ENCODE results near the gene KIF4B.
"Not testable (repeated sequence)": the region's sequence is repeated elsewhere in the genome, so short reads cannot be mapped to it uniquely, and the experiment has no call there.

Gene KIF4B, protein sequence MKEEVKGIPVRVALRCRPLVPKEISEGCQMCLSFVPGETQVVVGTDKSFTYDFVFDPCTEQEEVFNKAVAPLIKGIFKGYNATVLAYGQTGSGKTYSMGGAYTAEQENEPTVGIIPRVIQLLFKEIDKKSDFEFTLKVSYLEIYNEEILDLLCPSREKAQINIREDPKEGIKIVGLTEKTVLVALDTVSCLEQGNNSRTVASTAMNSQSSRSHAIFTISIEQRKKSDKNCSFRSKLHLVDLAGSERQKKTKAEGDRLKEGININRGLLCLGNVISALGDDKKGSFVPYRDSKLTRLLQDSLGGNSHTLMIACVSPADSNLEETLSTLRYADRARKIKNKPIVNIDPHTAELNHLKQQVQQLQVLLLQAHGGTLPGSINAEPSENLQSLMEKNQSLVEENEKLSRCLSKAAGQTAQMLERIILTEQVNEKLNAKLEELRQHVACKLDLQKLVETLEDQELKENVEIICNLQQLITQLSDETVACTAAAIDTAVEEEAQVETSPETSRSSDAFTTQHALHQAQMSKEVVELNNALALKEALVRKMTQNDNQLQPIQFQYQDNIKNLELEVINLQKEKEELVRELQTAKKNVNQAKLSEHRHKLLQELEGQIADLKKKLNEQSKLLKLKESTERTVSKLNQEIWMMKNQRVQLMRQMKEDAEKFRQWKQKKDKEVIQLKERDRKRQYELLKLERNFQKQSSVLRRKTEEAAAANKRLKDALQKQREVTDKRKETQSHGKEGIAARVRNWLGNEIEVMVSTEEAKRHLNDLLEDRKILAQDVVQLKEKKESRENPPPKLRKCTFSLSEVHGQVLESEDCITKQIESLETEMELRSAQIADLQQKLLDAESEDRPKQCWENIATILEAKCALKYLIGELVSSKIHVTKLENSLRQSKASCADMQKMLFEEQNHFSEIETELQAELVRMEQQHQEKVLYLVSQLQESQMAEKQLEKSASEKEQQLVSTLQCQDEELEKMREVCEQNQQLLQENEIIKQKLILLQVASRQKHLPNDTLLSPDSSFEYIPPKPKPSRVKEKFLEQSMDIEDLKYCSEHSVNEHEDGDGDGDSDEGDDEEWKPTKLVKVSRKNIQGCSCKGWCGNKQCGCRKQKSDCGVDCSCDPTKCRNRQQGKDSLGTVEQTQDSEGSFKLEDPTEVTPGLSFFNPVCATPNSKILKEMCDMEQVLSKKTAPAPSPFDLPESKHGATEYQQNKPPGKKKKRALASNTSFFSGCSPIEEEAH

DNA sequence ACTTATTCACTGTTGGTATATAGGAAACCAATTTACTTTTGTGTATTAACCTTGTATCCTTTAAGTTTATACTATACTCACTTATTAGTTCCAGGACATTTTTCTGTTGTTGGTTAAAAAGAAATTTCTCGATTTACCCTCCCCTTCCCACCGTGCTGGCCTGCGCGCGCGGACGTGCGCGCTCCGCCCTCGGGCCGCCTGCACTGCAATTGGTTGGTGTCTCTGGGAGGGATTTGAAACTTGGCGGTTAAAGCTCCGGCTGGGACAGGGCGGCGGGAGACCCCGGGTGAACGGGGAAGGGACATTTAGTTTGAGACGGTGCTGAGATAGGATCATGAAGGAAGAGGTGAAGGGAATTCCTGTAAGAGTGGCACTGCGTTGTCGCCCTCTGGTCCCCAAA is at the start of gene KIF4B:
Gene KIF4B, plus strand, starts transcription at position 230 of the 400 bp plus-strand sequence. Its CDS starts 105 bp downstream, at position 335.
- DNase-seq: no peak

DNA sequence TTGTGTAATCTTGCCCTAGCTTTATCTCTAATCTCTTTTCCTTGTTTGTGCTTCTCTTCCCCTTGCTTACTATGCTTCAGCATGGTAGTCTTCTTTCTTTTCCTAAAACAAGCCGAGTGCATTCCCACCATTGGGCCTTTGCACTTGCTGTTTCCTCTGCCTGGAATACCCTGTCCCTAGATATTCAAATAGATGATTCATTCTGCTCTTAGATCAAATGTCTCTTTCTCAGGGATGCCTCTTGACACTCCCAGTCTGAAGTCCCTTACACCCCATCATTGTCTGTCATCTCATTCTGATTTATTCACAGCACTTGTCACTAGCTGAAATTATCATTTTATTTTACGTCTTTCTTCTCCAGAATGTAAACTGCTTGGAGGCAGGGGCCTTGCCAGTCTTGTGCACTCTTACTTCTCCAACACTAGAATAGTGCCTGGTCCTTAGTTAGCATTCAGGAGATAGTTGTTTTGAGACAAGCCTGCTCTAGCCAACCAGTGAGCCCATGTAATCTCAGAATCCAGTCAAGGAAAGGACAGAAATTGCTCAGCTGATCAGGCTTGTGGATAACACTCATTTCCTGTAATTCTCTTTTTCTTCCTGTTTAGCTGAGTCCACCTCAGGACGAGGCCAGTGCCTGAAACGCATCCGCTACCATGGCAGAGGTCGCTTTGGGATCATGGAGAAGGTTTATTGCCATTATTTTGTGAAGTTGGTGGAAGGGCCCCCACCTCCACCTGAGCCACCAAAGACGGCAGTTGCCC is 47.3 kb upstream of the KIF4B start:
- no peak for DNase-seq

DNA sequence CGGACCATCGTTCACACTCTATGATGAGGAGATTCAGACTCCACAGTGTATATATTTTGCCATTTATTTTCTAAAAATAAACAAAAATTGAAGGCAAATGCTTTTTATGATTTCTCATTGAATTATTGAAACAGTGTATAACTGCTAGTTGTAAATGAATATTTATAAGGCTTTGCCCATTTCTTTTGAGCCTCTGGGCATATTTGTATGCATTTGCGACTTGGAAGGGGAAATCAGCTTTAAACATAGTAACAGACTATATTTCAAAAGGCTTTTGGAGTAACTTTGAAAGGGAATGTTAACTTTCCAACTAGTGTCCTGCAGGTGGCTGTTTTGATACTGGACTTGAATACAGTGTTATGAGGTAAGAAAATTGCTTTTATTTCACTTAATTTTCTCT is 46.7 kb upstream of the KIF4B start:
- no peak for DNase-seq

DNA sequence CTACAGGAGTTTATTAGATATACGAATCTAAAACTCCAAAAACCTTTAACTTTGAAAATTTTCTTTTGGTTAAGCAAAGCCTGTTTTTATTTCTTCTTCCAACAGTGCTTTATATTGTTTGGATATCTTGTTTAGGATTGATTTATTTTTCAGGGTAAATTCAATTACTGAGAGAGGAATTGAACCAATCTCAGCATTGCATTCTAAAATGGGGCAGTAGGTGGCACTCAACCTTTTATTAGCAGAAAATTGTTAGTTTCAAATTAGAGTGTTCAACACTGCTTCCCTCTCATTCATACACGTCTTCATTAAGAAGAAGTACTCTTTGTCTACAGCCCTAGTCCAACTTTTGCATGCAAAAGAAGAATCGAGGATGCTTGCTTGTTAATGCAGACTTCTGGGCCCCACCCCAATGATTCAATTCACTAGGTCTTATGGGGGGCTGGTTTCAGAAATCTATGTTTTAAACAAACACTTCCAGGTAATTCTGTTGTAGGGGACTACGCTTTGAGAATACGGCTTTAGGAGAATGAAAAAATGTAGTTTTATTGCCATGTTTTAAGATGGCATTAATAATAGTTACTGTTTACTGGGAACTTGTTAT is 46.0 kb upstream of the KIF4B start:
- no peak for DNase-seq

DNA sequence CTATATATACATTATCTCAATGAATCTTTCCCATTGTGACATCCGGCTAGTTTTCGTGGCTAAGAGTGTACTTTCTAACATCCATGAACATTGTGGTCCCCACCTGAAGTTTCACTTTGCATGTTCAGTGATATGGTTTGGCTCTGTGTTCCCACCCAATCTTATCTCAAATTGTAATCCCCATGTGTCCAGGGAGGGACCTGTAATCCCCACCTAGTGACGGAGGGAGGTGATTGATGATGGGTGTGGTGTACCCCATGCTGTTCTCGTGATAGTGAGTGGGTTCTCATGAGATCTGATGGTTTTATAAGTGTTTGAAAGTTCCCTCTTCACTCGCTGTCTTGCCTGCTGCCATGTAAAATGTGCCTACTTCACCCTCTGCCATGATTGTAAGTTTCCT is 44.6 kb upstream of the KIF4B start:
- DNase-seq: no peak

DNA sequence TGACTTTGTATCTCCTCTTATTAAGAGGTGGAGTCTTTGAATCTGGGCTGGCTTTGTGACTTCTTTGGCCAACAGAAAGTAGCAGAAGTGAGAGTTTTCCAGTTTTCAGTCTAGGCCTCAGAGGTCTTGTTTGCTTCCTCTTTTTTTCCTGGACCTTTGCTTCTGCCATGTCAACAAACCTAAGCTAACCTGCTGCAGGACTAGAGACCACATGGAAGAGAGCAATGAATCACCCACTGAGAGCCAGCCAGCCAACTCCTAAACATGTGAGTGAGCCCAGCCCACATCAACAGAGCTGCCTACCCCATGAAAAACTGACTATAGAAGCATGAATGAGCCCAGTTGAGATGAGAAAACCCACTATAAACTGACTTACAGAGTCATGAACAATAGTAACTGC is 42.8 kb upstream of the KIF4B start:
- DNase-seq: no peak

DNA sequence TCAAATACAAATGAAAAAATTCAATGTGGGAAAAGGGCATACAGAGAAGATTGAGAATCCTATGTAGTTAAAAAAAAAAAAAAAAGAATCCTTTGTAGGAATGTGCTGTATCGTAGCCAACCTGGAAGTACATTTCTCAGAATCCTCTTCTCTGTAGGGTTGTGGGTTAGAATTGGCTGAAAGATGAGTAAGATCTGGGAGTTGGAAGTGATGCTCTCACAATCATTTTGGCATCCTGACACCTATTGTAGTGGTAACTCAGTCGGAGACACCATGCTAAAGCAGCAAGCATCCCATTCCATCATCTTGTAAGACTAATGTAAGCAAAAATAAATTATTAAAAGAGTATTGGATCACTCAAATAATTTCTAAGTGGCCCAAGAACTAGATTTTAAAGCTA is 42.1 kb upstream of the KIF4B start:
- DNase-seq: no peak

DNA sequence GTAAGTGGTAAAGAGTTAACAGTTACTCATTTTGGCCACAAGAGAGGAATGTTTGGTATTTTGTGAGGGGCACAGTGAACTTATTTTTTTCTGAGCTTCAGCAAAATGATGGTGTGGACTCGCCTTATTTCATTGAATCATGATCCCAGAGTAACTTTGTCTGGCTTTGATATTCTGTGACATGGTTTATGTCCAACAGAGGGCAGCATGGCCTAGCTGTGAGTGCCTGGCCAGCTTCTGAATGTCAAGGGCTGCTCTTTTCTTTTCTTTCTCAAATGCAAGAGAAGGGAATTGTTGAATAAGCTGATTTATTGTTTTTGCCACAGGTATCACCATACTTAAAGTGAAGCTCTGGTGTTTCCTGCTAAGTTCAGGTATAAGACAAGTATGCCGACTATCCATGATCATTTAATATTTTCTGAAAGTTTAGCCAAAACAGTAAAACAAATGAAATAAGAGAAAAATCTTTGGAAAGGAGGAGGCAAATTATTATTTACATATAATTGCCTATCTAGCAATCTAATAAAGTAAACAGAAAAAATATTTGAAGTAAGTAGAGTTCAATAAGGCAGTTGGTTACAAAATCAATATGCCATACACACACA is 41.0 kb upstream of the KIF4B start:
- peak; percentile 14 to 18 for DNase-seq

DNA sequence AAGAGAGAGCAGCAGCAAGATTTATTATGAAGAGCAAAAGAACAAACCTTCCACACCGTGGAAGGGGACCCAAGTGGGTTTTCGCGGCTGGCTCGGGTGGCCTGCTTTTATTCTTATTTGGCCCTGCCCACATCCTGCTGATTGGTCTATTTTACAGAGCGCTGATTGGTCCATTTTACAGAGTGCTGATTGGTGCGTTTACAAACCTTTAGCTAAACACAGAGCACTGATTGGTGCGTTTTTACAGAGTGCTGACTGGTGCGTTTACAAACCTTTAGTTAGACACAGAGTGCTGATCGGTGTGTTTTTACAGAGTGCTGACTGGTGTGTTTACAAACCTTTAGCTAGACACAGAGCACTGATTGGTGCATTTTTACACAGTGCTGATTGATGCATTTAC is 37.5 kb upstream of the KIF4B start:
- DNase-seq: not testable (repeated sequence)

DNA sequence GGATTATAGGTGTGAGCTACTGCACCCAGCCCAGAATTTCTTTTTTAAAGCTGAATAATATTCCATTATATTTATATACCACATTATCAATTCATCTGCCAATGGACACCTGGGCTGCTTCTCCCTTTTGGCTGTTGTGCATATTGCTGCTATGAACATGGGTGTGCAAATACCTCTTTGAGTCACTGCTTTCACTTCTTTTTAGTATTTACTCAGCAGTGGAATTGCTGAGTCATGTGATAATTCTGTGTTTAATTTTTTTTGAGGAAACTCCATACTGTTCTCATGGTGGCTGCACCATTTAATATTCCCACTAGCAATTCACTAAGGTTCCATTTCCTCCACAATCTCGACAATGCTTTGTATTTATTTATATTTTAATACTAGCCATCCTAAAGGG is 36.1 kb upstream of the KIF4B start:
- no peak for DNase-seq

DNA sequence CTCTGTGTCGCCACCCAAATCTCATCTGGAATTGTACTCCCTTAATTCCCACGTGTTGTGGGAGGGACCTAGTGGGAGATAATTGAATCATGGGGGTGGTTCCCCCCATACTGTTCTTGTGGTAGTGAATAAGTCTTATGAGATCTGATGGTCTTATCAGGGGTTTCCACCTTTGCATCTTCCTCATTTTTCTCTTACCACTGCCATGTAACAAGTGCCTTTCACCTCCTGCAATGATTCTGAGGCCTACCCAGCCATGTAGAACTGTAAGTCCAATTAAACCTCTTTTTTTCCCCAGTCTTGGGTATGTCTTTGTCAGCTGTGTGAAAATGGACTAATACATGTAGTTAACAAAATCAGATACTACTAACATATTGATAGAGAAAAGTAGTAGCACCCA is 35.3 kb upstream of the KIF4B start:
- not testable (repeated sequence) for DNase-seq

DNA sequence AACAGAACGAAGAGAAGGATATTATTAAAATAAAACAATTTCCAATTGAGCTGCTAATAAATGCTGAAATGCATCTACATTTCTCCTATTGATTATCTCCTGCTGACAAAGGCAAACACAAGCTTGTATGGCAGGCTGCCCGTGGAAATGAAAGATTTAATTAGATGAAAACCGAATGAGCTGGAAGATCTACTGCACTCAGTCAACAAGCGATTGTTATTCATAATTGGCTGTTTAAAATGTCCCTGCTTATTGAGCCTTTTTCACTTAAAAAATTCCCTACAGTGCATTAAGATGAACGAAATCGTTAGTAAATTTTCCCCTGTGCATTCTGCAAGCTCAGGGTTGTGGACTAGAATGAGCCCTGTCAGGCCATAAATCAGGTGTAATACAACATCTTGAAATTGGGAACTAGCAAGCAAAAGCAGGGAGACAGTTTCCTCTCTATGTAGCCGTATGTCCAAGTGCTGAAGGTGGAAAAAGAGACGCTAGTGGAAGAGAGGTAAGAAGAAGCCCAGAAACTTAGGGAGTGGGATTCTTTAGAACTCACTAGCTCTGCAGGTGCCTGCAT is 28.5 kb upstream of the KIF4B start:
- no peak for DNase-seq

DNA sequence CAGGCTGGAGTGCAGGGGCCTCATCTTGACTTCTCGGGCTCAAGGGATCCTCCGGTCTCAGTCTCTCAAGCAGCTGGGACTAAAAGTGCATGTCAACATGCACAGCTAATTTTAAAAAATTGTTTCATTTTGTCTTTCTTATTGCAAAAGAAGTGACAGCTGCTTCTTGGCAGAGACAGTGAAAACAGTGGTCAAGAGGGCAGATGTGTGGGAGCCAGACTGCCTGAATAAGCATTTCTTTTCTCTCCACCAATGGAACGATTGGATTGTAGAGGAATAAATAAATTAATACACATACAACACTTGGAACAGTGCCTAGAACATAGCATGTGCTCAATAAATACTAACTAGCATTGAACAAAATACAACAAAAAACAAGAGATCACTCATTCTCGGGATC is 27.4 kb upstream of the KIF4B start:
- no peak for DNase-seq

DNA sequence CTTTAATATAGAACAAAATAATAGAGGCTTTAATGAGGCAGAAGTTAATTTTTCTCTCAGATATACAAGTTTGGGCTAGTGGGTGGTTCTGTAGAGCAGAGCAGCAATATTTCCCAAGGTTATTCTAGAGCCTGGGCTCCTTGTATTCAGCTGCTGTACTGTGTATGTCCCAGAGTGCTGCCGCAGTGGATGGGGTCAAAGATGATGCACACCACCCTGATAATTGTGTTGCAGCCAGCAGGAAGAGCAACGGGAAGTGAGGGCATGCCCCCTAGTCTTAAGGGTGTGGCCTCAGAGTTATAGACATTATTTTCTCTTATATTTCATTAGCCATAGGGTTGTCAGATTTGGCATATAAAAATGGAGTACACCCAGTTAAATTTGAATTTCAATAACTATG is 23.9 kb upstream of the KIF4B start:
- DNase-seq: no peak

DNA sequence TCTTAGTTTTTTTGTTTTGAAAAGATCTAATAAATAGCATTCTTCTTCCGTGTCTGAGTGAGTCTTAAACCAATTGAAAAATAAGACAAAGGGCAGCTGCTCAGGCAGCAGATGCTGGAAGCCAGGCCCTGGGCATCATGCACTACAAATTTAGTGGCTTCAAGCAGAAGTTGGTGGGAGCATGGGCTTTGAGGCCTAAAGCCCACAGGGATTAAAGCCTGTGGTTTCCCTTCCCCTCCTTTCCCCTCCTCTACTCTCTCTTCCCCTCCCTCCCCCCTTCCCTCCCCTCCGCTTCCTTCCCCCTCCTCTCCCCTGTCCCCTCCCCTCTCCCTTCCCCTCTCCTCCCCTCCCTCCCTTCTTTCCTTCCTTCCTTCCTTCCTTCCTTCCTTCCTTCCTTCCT is 20.1 kb upstream of the KIF4B start:
- no peak for DNase-seq

DNA sequence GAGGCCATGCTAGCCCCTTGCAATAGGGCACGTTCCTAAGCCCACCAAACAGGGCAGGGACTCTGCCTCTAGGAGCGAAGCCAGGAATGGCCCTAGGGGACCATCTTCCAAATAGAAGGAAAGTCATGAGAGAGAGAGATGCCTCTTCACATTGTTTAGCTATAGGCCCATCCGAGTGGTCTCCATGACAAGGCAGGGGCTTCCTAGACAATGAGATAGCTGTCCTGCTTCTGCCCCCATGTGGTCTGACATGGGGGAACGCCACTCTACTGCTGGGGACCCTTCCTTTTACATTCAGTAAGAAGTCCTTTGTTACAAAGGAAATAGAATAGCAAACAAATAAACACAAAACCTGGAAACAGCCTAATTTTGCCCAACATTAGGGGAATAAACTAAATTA is 17.9 kb upstream of the KIF4B start:
- DNase-seq: no peak

DNA sequence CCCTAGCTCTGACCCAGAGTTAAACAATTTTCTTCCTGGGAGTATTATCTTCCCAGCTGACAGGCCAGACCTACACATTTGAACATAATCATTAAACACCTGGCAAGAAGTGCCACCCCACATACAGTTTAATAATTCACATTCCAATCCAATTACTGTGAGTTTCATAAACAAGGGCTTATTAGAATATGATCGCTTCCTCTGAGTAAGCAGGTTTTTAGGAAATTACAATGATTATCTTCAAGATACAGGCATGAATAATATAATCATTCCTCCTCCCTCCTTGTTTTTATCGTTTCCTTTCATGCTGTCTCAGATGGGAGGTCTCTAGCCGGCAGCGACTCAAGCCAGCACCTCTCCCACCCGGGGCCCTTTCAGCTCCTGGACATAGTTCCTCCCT is 15.8 kb upstream of the KIF4B start:
- DNase-seq: no peak

DNA sequence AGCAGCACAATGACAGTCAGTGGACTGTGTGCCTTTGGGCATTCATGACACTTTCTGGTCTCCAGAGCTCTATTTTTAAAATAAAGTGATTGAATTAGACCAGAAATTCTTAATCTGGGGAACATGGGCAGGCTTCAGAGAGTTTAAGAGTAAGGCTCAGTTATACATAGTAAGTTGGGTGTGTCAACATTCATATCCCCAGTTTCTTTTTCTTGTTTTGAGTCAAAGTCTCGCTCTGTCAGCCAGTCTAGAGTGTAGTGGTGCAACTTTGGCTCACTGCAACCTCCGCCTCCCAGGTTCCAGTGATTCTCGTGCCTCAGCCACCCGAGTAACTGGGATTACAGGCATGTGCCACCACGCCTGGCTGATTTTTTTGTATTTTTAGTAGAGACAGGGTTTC is 13.7 kb upstream of the KIF4B start:
- DNase-seq: no peak

DNA sequence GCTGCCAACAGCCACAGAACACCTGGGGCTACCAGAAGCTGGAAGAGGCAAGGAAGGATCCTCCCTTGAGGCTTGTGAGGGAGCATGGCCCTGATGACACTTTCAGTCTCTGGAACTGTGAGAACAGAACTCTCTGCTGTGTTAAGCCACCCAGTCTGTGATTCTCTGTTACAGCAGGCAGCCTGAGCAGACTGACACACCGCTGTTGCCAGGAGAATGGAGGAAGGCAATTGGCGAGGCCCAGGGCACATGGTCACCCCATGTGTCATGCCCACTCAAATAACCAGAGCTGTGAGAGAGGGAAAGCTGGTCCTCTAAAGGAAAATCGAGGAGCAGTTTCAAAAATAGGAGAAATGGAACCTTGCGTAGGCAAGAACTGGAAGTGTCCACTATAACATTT is 12.0 kb upstream of the KIF4B start:
- no peak for DNase-seq

DNA sequence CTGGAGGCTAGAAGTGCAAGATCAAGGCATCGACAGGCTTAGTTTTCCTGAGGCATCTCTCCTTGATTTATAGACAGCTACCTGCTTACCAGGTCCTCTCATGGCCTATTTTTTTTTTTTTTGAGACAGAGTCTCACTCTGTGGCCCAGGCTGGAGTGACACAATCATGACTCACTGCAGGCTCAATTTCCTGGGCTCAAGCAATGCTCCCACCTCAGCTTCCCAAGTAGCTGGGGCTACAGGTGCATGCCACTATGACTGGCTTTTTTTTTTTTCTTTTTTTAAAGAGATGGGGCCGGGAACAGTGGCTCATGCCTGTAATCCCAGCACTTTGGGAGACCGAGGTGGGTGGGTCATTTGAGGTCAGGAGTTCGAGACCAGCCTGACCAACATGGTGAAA is 10.8 kb upstream of the KIF4B start:
- not testable (repeated sequence) for DNase-seq

DNA sequence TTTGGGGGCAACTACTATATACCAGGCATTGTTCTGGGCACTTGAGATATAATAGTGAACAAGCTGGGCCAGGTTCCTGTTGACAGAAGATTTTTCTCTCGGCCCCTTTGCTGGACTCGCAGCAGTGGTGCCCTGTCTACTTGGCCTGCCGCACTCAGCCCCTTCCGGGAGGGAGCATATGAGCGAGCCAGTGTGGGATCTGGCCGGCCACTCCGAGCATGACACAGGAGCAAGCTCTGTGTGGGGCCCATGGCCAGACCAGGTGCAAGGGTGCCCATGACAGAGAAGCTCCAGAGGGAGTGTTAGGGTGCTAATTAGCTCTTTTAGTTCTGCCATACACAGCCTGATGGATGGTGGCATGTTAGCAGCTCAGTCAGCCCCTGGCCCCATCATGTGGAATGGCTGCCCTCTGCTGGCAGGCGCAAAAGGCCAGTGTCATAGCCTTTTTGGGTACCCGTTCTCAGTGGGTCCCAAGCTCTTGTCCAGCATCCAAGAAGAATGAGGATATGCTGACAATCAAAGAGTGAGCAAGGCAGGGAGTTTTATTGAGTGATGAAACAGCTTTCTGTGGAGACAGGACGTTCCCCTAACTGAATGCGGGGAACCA is 9.3 kb upstream of the KIF4B start:
- no peak for DNase-seq
